NCI-H69 (cell line): ENCODE results near the gene VAV2.
A peak's percentile ranks its signal among the peaks of the same experiment; 100 is the strongest.
"Not testable (repeated sequence)": the region's sequence is repeated elsewhere in the genome, so short reads cannot be mapped to it uniquely, and the experiment has no call there.

Source experiments
- DNase-seq: peaks from one replicate; lab custom pipeline; 2025; lab: John Stamatoyannopoulos, UW

VAV2 gene

GRCh38 chr9:133915534-133916158 lies 76.5 kb downstream of the VAV2 start:
- no peak for DNase-seq

- peak; percentile 77 for DNase-seq
Measured at GRCh38 chr9:133914442-133915342, 77.4 kb downstream of the VAV2 start.

GRCh38 chr9:133913571-133914369 lies 78.4 kb downstream of the VAV2 start:
- peak; percentile 30 for DNase-seq

DNA sequence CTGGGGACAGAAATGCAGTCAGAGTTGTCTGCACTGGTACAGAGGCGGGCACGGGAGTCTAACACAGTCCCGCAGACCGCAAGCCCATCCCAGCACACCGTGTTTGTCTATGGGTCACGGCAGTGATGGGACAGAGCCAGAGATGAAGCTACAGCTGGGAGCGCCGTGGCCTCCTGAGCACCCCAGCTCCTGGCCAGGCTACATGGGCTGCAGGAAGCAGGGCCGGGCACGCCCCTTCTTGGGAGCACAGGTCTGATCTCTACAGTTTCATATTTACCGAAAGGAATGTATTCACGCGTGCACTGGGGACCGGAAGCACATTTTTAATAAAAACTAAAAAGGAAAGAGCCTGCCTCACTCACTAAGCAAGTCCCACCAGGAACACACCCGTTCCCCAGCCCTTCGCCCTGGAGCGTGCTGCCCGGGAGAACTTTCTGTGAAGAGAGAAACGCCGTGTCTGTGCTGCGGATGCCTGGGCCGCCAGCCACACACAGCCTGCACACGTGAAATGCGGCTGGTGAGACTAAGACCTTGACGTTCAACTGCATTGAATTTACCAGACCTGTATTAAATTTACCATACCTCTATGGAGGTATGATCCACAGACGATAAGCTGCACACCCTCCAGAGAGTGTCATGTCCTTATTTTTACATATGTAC lies 81.1 kb downstream of the VAV2 start:
- no peak for DNase-seq

DNA sequence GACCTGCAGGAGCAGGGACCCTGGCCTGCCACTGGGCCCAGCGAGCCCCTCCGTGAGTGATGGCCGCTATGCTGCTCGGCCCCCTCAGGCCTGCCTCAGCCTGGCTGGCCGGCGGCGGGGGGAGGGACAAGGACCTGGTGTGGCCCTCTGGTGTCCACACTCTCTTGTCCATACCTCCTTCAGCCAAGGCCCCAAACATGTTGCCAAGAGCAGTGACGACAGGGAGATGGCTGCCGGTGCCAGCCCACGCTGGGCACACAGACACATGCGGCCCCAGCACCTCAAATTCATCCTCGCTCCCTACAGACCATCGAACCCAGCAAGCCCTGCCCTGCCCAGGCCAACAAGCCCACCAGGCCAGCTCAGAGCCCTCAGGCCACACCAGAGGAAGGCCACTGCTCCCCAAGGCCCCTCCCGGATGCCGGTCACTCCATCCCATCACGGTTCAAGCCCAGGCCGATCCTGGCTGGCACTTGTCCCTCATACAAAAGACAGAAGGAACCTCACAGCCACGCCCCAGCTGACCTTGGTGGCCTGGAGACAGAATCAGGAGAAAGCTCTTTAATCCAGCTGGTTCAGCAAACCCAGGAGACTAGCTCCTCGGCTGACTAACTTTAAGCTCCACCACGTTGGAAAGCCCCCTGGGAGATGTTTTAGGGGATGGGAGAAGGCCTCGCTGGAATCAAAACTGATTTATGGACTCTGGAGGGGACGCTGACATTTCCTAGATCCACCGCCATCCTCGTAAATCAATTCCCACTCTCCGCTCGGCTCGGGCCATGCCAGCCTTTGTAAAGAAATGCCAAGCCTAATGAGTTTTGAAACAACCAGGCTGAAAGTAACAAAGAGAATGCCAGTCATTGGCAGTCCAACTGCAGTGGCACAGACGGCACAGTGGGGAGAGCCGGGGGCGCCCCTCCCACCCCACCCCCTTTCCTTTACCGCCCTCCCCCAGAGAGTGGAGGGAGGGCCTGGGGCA lies 84.9 kb downstream of the VAV2 start:
- DNase-seq, result no peak

GRCh38 chr9:133906218-133906617 lies 85.9 kb downstream of the VAV2 start:
- DNase-seq, result no peak

DNA sequence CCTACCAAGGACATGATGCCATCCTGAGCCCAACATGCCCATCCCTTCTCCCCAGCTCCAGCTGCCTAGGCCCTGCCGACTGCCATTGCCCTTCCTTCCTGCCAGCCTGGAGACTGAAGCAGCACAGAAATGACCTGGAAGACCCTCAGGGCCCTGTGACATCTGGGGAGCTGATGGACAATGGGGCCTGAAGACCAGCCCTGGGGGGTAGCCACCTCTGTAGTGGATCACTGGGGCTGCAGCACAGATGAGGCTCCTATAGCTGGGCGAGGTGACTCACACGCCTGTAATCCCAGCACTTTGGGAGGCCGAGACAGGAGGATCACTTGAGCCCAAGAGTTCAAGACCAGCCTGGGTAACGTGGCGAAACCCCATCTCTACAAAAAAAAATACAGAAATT lies 86.6 kb downstream of the VAV2 start:
- DNase-seq, result no peak

GRCh38 chr9:133904346-133905090 lies 87.6 kb downstream of the VAV2 start:
- no peak for DNase-seq

GRCh38 chr9:133901184-133901835 lies 90.8 kb downstream of the VAV2 start:
- no peak for DNase-seq

DNA sequence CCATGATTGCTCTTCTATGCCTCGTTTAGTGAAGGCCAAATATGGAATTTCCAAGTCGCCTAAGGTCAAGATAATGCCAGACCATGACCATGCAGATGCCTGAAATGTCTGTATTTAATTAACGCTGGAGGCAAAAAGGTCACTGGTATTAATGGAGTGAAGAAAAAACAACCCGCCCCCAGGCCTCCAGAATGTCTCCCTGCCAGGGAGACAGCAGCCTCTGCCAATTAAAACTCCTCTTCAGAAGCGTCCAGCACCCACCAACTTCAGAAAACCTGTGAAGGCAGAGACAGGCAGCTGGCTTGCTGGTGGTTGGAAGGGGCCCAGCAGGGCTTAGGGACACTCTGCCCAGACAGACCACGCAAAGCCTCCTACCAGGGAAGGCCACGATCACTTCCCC lies 94.4 kb downstream of the VAV2 start:
- peak; percentile 68 for DNase-seq

DNA sequence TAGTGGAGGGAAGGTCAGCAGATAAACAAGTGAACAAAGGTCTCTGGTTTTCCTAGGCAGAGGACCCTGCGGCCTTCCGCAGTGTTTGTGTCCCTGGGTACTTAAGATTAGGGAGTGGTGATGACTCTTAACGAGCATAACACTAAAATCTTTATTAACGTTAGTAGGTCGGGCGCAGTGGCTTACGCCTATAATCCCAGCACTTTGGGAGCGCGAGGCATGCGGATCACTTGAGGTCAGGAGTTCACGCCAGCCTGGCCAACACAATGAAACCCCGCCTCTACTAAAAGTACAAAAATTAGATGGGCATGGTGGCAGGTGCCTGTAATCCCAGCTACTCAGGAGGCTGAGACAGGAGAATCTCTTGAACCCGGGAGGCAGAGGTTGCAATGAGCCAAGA lies 96.1 kb downstream of the VAV2 start:
- DNase-seq, result not testable (repeated sequence)

GRCh38 chr9:133895335-133895734 lies 96.8 kb downstream of the VAV2 start:
- DNase-seq, result peak; percentile 52

DNA sequence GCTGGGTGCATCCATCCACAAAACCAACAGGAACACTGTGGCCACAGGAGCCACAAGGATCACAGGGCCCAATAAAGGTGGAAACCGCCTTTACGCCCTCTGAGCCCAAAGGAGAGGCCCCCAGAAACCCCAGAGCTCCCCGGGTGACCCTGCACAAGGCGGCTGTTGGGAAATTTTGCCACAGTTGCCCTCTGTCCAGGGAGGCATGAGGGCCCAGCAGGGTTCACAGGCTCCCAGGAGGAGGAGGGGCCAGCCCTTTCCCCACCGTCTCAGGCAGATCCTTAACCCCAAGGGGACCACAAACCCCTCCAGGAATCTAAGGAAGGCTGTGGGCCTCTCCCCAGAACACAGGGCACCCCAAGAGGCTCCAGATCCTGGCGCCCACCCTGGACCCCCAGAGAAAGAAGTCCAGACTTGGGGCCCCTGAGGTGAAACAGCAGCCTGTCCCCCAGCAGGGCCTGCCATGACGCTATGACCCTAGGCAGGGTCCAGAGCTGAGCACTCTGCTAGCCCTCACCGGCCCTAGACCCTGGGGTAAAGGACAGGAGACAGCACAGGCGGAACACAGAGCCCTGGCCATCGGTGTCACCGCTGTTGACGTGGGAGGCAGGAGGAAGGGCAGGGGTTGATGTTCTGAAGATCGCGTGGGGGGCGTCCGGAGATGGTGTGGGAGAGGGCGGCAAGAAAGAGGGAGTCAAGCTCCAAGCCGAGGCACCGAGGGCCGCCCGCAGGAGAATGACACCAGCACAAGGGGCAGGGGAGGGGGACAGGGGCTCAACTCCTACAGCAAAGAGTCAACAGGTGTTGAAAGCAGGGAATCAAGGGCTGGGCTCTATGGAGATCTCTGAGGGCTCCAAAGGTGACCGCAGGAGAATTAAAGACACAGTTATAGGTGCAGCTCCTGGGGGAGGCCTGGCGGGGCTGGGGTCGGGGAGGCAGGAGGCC lies 97.5 kb downstream of the VAV2 start:
- peak; percentile 52 for DNase-seq

GRCh38 chr9:133893191-133893994 lies 98.7 kb downstream of the VAV2 start:
- no peak for DNase-seq

DNA sequence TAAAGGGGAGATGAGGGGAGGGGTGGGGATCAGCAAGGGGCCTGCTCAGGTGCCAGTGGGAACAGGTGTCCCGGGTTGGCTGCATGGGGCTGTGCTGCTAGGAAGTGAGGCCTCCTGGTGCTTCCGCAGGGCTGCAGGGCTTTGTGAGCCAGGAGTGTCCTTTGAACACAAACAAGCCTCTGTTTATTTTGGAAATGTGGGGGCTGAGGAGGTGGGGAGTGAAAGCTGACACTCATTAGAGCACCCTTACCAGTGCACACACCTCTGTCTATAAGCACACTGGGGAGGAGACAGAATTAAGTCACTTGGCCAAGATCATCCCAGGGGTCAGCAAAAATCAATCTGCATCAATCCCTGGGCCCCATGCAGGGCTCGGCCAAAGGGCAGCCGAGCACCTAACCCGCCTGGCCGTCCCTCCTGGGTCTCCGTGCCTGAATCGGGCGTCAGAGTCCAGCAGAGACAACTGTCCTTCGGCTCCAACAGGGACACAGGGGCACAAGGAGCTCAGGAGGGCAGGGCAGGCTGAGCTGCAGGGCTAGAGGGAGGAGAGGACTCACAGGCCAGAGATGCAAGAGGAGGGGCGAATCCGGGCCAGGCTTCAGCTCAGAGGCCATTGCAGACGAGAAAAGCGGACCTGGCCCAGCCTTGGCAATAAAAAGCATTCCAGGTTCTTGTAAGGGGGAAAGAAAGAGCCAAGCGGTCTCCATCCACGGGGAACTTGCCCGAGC lies 99.8 kb downstream of the VAV2 start:
- DNase-seq, result peak; percentile 97

DNA sequence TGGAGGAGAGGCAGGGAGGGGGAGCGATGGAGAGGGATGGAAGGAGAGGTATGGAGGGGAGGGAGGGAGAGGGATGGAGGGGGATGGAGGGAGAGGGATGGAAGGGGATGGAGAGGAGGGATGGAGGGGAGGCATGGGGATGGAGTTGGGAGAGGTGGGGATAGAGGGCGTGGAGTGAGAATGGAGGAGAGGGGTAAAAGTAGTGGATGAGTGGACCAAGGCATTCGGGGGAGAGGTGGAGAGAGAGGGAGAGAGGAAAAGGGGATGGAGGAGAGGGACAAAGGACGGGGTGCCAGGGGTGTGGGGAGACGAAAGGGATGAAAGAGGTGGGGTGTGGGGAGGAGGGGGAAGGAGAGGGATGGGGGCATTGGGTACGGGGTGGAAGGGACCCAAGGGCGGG lies 100.4 kb downstream of the VAV2 start:
- DNase-seq, result peak; percentile 72

DNA sequence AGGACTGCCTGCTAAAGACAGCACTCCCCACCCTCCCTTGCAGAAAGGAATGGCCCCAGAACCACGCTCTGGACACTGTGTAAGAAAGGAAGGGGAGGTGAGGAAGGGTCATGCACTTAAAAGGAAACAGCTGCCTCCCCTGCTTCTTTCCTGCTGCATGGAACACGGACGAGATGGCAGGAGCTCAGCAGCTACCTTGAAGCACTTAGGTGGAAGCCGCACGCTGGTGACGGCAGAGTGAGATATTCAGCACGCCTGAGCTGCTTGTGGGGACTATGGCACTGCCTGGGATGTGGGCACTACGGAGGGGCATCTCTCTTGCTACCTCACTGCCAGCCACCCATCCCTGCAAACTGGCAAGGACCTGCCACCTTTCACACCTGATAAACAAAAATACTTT lies 101.5 kb downstream of the VAV2 start:
- DNase-seq, result peak; percentile 47
